Measurements from ENCODE around the gene CDC23. TPM values are rescaled to one million over a fixed set of nuclear protein-coding genes. Genes with fewer than 3 reads are reported as not detected.
"Not testable (repeated sequence)": the region's sequence is repeated elsewhere in the genome, so short reads cannot be mapped to it uniquely, and the experiment has no call there.

The CDC23 gene
- total RNA-seq, 1 experiment from 2014 or later: 49.7 TPM

- DNase-seq (ENCODE audit: unreplicated experiment): no peak
- intact Hi-C loops (cut with micrococcal nuclease): no loop called here
- Mint-ChIP-seq H3K27me3 (ENCODE audit: insufficient read depth, unreplicated experiment) (no peaks in the 10 kb centered on the region), H3K4me1 (ENCODE audit: insufficient read depth, unreplicated experiment) (peaks cover 21% of the 10 kb centered on the region), H3K27ac (ENCODE audit: low read depth, unreplicated experiment) (no peak overlapping the region), H3K4me3 (ENCODE audit: unreplicated experiment) (peak overlapping the region; percentile 20), H3K9me3 (ENCODE audit: unreplicated experiment) (no peaks in the 10 kb centered on the region), H3K36me3 (ENCODE audit: insufficient read depth, unreplicated experiment) (peaks cover 45% of the 10 kb centered on the region)
- ChIA-PET CTCF (interaction anchor here (1.0 to 6.0 kb wide), 3 partner anchors 10 to 127 kb away, joined by 4 to 48 read pairs (median 11); partner anchors contain the start of gene FAM53C), POLR2A (interaction anchor here (4.5 kb wide), 1 partner anchor 143 kb away, joined by 60 read pairs; the partner anchor contains the start of gene KDM3B)
- no TSS peak for BruUV-seq (replicated peaks)
- no peak for TF ChIP-seq CTCF (IDR thresholded peaks at IDR 0.05; ENCODE audit: unreplicated experiment)
Measured at GRCh38 chr5:138210985-138211384, 2.1 kb downstream of the CDC23 start.

GRCh38 chr5:138193859-138194258 is 19.3 kb downstream of the CDC23 start:
- peaks cover 96% of the 10 kb centered on the region for H3K36me3 Mint-ChIP-seq (ENCODE audit: insufficient read depth, unreplicated experiment)
- POLR2A ChIA-PET: interaction anchor here (0.9 to 1.8 kb wide), 2 partner anchors 16 to 19 kb away, joined by 3 to 6 read pairs; partner anchors contain the start of gene BRD8
- CTCF ChIA-PET: interaction anchor here (0.7 to 1.0 kb wide), 2 partner anchors 29 to 1776 kb away, joined by 3 read pairs; no protein-coding TSS in a partner anchor
- DNase-seq (ENCODE audit: unreplicated experiment); H3K4me3 Mint-ChIP-seq (ENCODE audit: unreplicated experiment); intact Hi-C loops (cut with micrococcal nuclease); H3K27ac Mint-ChIP-seq (ENCODE audit: low read depth, unreplicated experiment); H3K4me1 Mint-ChIP-seq (ENCODE audit: insufficient read depth, unreplicated experiment); H3K9me3 Mint-ChIP-seq (ENCODE audit: unreplicated experiment); H3K27me3 Mint-ChIP-seq (ENCODE audit: insufficient read depth, unreplicated experiment); BruUV-seq (replicated peaks): not testable (repeated sequence)

- no peak overlapping the region for H3K27ac Mint-ChIP-seq (ENCODE audit: low read depth, unreplicated experiment)
- no TSS peak for BruUV-seq (replicated peaks)
- intact Hi-C loops (cut with micrococcal nuclease): no loop called here
- H3K27me3 Mint-ChIP-seq (ENCODE audit: insufficient read depth, unreplicated experiment): no peaks in the 10 kb centered on the region
- ChIA-PET POLR2A (interaction anchor here (1.7 kb wide), 1 partner anchor 20 kb away, joined by 5 read pairs; no protein-coding TSS in a partner anchor), CTCF (interaction anchor here (0.6 to 1.0 kb wide), 2 partner anchors 30 to 227 kb away, joined by 3 read pairs; no protein-coding TSS in a partner anchor)
- no peak for TF ChIP-seq CTCF (IDR thresholded peaks at IDR 0.05; ENCODE audit: unreplicated experiment)
- peaks cover 96% of the 10 kb centered on the region for H3K36me3 Mint-ChIP-seq (ENCODE audit: insufficient read depth, unreplicated experiment)
- no peak for DNase-seq (ENCODE audit: unreplicated experiment)
- no peaks in the 10 kb centered on the region for H3K4me1 Mint-ChIP-seq (ENCODE audit: insufficient read depth, unreplicated experiment)
- H3K4me3 Mint-ChIP-seq (ENCODE audit: unreplicated experiment): no peak overlapping the region
- no peaks in the 10 kb centered on the region for H3K9me3 Mint-ChIP-seq (ENCODE audit: unreplicated experiment)
Measured at GRCh38 chr5:138192826-138193225, 20.3 kb downstream of the CDC23 start.

- DNase-seq (ENCODE audit: unreplicated experiment): no peak
- Mint-ChIP-seq H3K9me3 (ENCODE audit: unreplicated experiment) (no peaks in the 10 kb centered on the region), H3K27me3 (ENCODE audit: insufficient read depth, unreplicated experiment) (no peaks in the 10 kb centered on the region), H3K4me3 (ENCODE audit: unreplicated experiment) (no peak overlapping the region), H3K27ac (ENCODE audit: low read depth, unreplicated experiment) (no peak overlapping the region), H3K4me1 (ENCODE audit: insufficient read depth, unreplicated experiment) (no peaks in the 10 kb centered on the region), H3K36me3 (ENCODE audit: insufficient read depth, unreplicated experiment) (peaks cover 94% of the 10 kb centered on the region)
- ChIA-PET CTCF (interaction anchor here (0.6 to 1.2 kb wide), 7 partner anchors 8 to 225 kb away, joined by 3 to 10 read pairs (median 4); no protein-coding TSS in a partner anchor), POLR2A (interaction anchor here (0.5 to 3.0 kb wide), 8 partner anchors 9 to 30 kb away, joined by 3 to 20 read pairs (median 4); partner anchors contain the start of genes BRD8 and KIF20A)
- no peak for TF ChIP-seq CTCF (IDR thresholded peaks at IDR 0.05; ENCODE audit: unreplicated experiment)
- no TSS peak for BruUV-seq (replicated peaks)
- intact Hi-C loops (cut with micrococcal nuclease): no loop called here
Measured at GRCh38 chr5:138188626-138189025, 24.5 kb downstream of the CDC23 start.
